GM21367 (cell line): ENCODE measurements around the gene COL4A1.

Experiments used
- ATAC-seq: cut with Tn5 transposase; IDR thresholded peaks from one replicate; pipeline ENCODE4 v1.9.1; 2021; ENCODE audit not compliant: unreplicated experiment

COL4A1 gene

DNA sequence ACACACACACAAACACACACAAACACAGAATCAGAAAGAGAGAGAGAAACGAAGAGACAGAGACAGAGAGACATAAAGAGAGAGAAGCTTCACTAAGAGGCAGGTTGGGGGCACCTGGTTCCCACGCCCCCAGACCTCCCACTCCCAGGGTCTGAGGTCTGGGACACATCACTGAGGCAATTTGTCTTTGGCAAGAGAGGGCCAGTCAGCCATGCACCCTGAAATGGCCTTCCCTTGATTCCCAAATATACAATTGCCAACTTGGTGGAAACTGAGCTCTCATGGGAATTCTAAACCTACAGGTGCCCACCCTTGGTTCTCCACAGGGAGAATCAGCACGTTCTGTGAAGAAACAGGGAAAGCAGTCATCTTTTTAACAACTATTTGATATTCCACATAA, 79.5 kb downstream of the COL4A1 start:
- ATAC-seq: no peak

DNA sequence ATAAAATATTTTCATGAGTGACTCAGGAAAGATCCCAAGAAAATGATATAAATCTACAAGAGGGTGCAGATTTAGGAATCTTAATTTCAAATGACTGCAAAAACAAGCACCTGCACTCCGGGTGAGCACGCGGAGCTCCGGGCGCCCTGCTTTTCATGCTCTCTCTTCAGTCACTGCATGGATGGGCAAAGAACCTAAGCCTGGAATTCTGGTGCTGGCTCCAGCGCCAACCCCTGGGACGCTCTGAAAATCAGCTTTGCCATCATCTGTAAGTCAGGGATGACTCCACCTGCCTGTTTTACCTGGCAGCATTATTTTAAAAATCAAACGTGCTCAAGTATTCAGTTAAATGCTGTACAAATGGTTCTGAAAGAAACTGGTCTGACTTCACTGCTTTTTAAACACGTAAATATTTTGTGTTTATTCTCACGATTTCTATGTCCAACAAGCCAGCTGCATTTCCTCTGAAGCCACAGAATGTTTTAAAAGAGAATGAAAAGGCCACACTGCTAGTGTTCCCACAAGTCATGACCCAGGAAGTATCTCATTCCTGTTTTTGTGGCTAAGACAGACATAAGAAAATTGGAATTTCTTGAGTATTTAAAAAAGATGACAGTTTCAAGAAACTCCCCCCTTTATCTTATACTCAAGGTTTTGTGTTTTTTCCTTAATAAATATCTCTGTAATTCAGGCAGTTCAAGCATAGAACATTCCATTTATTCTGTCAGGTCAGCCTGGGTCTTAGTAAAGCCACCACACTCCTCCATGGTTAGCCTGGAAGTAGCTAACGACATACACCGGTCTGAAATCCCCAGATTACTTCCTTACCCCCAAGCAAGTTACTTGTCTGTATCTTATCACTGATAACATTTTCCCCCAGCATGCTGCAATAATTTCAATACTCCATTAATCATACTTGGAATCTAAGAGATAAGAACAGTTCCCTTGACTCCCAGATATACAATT, 81.1 kb downstream of the COL4A1 start:
- ATAC-seq: no peak

DNA sequence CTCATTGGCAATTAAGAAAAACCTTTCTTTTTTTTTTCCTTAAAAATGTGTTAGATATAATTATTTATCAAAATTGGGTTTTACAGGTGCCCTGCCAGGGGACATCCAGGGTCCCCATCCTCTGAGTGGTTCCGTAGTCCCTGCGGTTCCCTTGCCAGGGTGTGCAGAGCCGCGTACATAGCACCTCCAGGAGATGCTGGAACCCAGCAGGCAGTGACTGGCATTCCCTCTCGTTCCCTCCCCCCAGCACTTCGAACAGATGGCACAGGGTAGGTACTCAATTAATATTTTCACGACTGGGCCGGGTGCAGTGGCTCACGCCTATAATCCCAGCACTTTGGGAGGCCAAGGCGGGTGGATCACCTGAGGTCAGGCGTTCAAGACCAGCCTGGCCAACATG, 82.0 kb downstream of the COL4A1 start:
- ATAC-seq: no peak

- ATAC-seq: no peak
Observed at GRCh38 chr13:110224519-110224918, 82.4 kb downstream of the COL4A1 start.

DNA sequence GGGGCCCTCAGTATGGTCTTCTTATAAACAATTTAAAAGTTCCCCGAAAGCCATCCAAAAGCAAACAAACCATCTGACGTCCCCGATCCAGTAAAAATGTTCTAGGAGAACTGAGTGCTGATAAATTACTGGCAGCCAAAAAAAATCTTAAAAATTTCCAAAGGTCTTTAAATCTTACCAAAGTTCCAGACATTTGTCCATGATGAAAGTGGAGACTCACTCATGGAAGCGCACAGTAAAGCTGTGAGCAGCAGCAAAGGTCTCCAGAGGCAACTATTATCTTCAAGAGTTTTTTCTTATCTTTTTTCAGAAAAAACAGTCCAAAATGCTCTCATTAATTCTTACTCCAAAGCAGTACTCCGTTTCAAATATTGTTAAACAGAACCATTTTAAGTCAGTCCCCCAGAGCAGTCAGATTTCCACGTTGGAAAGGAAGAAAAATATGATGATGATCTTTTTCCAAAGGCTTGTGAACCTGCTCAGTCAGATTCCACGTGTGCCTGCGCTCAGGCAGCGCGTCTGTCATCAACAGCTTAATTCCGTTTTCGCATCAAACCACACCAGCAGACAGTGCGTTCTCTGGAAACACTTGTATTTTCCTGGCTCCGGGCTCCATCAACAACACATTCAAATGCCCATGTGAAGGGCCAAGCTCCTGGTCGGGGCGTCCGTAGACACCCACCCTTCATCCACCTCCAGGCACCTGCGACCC, 85.4 kb downstream of the COL4A1 start:
- no peak for ATAC-seq

GRCh38 chr13:110220471-110220870, 86.5 kb downstream of the COL4A1 start:
- ATAC-seq: no peak

DNA sequence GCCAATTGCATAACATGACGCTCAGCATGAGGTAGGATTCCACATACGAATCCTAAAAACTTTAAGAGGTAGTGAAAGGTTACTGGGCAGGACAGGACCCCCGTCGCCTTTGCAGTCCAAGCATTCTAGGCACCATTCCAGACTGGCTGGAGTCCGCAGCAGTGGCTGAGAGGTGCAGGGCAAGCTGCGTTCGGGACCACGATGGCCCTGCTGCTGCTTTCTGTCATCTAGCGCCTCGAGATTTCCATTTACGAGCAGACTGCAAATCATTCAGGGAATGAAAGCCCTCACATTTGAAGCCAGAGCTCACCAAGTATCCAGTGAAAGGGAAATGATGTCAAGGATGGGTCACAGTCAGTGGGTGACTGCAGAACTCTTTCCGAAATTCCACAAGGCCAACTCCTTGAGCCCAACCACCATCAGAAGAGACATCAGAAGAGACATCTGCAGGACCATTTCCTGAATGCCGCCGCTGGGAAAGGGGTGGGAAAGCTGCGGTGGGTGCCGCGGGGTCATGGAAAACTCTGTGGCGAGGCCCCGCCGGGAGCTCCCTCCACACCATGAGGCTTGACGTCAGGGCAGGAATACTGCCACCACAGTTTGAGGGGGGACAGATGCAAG, 88.3 kb downstream of the COL4A1 start:
- ATAC-seq: no peak

GRCh38 chr13:110217811-110218210, 89.1 kb downstream of the COL4A1 start:
- ATAC-seq: no peak

GRCh38 chr13:110217085-110217484, 89.9 kb downstream of the COL4A1 start:
- ATAC-seq: no peak

GRCh38 chr13:110216398-110217041, 90.4 kb downstream of the COL4A1 start:
- ATAC-seq: no peak

DNA sequence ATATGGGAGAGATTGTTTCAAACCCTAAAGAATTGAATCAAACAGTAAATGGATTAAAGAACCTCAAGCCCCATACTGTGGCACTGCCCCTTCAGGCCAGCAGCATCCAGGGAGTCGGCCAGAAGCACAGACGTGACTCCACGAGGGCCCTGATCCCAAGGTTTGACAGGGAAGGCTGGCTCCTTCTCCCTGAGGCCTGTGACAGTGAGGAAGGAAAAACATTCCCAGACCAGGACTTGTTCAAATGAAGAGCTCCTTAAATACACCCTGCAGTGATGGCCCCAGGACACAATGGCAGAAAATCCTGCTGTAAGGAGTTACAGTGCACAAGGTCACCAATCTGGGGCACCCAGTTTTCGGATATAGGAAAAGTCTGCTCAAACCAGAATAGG, 91.0 kb downstream of the COL4A1 start:
- no peak for ATAC-seq

DNA sequence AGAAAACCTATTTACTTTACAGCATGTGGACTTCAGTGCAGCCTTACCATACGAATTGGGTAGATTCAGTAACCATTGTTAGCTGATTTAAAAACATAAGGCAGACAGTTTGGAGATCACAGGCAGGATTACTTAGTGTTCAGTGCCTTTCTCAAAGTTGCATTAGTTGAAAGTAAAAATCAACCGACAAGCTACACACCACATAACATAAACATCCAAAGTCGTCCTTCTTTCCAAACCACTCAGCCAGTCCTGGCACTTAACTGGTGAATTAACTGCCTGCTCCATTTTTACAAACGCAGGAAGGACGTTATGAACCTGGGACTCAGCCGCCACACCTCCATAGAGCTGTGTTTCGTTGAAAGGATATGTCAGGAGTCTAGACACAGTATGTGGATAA, 91.4 kb downstream of the COL4A1 start:
- no peak for ATAC-seq

GRCh38 chr13:110214637-110215036, 92.3 kb downstream of the COL4A1 start:
- no peak for ATAC-seq

DNA sequence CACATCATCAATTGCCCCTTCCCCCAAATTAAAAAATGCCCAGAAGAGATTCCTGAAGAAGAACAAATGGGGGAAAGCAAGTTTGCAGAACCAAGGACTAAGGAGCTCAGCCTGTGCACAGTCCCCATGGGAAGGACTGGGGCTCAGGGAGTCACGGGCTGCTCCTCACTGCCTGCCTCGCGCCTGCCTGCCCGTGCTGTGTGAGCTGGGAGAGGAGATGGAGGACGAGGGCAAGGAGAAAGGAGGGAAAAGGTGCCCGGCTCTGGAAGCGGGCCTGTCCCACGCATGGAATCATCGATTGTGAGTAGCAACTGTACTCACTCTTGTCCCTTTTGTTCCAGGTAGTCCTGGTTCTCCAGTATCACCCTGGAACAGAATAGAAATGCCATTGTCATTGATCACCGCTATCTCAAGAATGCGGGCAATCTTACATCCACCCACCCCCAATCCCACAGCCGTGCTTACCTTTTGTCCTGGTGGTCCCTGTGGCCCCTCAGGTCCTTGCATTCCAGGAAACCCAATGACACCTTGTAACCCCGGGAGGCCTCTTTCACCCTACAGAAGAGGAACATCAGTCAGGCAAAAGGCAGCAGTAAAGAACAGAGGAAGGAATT, 93.4 kb downstream of the COL4A1 start:
- no peak for ATAC-seq

DNA sequence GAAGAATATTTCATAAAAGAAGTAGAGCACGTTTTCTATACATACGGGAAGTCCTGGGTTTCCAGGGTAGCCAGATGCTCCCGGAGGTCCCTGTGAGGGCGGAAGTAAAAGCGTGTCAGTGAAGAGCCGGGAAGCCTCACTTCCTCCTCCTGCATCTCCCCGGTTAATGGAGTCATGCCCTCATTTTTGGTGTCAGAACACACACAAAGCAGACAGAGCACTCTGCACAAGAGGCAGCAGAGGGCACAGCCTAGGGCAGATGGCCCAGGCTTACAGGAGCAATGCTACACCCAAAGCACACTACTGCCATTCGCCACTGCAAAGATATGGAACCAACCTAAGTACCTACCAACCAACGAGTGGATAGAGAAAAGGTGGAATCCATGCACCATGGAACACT, 94.4 kb downstream of the COL4A1 start:
- ATAC-seq: no peak

- ATAC-seq: no peak
Observed at GRCh38 chr13:110211735-110212134, 95.2 kb downstream of the COL4A1 start.

DNA sequence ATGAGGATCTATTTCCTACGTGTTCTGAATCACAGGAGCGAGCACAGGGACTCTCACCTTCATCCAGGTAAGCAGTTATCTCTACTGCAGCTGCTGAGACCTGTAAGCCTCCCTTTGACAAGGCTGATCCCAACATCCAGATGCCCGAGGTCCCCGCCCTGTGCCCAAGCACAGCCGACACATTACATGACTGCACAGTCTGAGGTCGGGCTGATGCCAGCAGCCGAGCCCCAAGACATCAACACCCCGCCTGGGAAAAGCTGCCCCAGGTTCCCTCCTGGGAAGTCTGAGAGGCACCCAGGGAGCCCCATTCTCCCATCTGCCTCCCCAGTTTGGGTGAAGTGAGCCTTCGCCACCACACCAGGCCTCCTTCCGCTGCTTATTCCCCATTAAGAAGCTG, 95.9 kb downstream of the COL4A1 start:
- ATAC-seq: no peak

GRCh38 chr13:110210604-110210985, 96.4 kb downstream of the COL4A1 start:
- ATAC-seq: no peak

- no peak for ATAC-seq
Observed at GRCh38 chr13:110209950-110210603, 96.9 kb downstream of the COL4A1 start.

DNA sequence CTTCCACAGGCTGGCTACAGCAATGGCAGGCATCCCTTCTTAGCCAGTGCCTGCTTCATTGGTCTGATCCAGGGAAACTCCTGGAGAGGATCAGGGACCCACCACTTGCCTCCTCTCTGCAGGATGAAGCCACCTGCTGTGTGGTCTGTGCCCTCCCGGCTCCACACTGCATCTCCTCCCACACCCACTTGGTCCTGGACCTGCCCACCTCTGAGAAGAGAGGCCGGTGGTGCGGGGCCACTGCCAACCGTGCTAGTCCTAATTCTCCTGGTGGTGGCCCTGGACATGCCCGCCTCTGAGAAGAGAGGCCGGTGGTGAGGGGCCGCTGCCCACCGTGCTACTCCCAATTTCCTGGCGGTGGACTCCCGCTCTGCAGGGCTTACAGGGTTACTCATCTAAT, 98.8 kb downstream of the COL4A1 start:
- ATAC-seq: no peak
